HEK293 (cell line): Measurements from ENCODE around the gene MTUS2.

ENCODE experiments used
- GLIS1 ChIP-seq: fragments of 450-650 bp; formaldehyde crosslinking; IDR thresholded peaks from 2 replicates; pipeline ENCODE4 v1.5.1; 2016; ENCODE audit warnings: missing biosample characterization, missing genetic modification characterization
- INSM2 ChIP-seq: fragments of 450-650 bp; formaldehyde crosslinking; IDR thresholded peaks from 2 replicates; pipeline ENCODE4 v1.5.1; 2016; ENCODE audit warnings: missing biosample characterization, missing genetic modification characterization
- MZF1 ChIP-seq: fragments of 450-650 bp; formaldehyde crosslinking; IDR thresholded peaks from 2 replicates; pipeline ENCODE4 v1.5.1; 2017; ENCODE audit warnings: missing biosample characterization, missing genetic modification characterization, borderline replicate concordance
- PRDM6 ChIP-seq: fragments of 450-650 bp; formaldehyde crosslinking; IDR thresholded peaks from 2 replicates; pipeline ENCODE4 v1.5.1; 2017; ENCODE audit warnings: missing biosample characterization, missing genetic modification characterization
- RBAK ChIP-seq: fragments of 450-650 bp; formaldehyde crosslinking; IDR thresholded peaks from 2 replicates; pipeline ENCODE4 v1.5.1; 2016; ENCODE audit warnings: missing biosample characterization, missing genetic modification characterization
- SP7 ChIP-seq: fragments of 450-650 bp; formaldehyde crosslinking; IDR thresholded peaks from 2 replicates; pipeline ENCODE4 v1.5.1; 2016; ENCODE audit warnings: missing biosample characterization, missing genetic modification characterization
- WT1 ChIP-seq: fragments of 450-650 bp; formaldehyde crosslinking; IDR thresholded peaks from 2 replicates; pipeline ENCODE4 v1.5.1; 2016; ENCODE audit warnings: missing biosample characterization, missing genetic modification characterization
- ZBTB44 ChIP-seq: fragments of 450-650 bp; IDR thresholded peaks from 2 replicates; pipeline ENCODE4 v1.5.1; 2018; ENCODE audit warnings: missing biosample characterization, mild to moderate bottlenecking, missing genetic modification characterization
- ZEB2 ChIP-seq: fragments of 450-650 bp; formaldehyde crosslinking; IDR thresholded peaks from 2 replicates; pipeline ENCODE4 v1.5.1; 2016; ENCODE audit warnings: missing biosample characterization, missing genetic modification characterization
- ZFP37 ChIP-seq: fragments of 450-650 bp; formaldehyde crosslinking; IDR thresholded peaks from 2 replicates; pipeline ENCODE4 v1.5.1; 2016; ENCODE audit warnings: missing biosample characterization, missing genetic modification characterization
- ZFP69B ChIP-seq: fragments of 450-650 bp; formaldehyde crosslinking; IDR thresholded peaks from 2 replicates; pipeline ENCODE4 v1.5.1; 2016; ENCODE audit warnings: missing biosample characterization, missing genetic modification characterization
- ZNF174 ChIP-seq: fragments of 450-650 bp; formaldehyde crosslinking; IDR thresholded peaks from 2 replicates; pipeline ENCODE4 v1.5.0; 2017; ENCODE audit warnings: missing biosample characterization, mild to moderate bottlenecking, missing genetic modification characterization
- ZNF184 ChIP-seq: fragments of 450-650 bp; IDR thresholded peaks from 2 replicates; pipeline ENCODE4 v1.5.1; 2018; ENCODE audit warnings: missing biosample characterization, mild to moderate bottlenecking, missing genetic modification characterization
- ZNF211 ChIP-seq: fragments of 450-650 bp; formaldehyde crosslinking; IDR thresholded peaks from 2 replicates; pipeline ENCODE4 v1.5.1; 2016; ENCODE audit warnings: low read depth, missing biosample characterization, missing genetic modification characterization
- ZNF423 ChIP-seq: fragments of 450-650 bp; formaldehyde crosslinking; IDR thresholded peaks from 2 replicates; pipeline ENCODE4 v1.5.1; 2016; ENCODE audit warnings: missing biosample characterization, missing genetic modification characterization
- ZNF433 ChIP-seq: fragments of 450-650 bp; formaldehyde crosslinking; IDR thresholded peaks from 2 replicates; pipeline ENCODE4 v1.5.1; 2016; ENCODE audit warnings: missing biosample characterization, missing genetic modification characterization, low read depth
- ZNF501 ChIP-seq: fragments of 450-650 bp; formaldehyde crosslinking; IDR thresholded peaks from 2 replicates; pipeline ENCODE4 v1.5.1; 2016; ENCODE audit warnings: missing biosample characterization, missing genetic modification characterization
- ZNF600 ChIP-seq: fragments of 450-650 bp; formaldehyde crosslinking; IDR thresholded peaks from 2 replicates; pipeline ENCODE4 v1.5.1; 2016; ENCODE audit warnings: missing biosample characterization, missing genetic modification characterization
- ZNF639 ChIP-seq: fragments of 450-650 bp; formaldehyde crosslinking; IDR thresholded peaks from 2 replicates; pipeline ENCODE4 v1.5.1; 2016; ENCODE audit warnings: missing biosample characterization, missing genetic modification characterization
- ZNF692 ChIP-seq: fragments of 450-650 bp; formaldehyde crosslinking; IDR thresholded peaks from 2 replicates; pipeline ENCODE4 v1.5.1; 2016; ENCODE audit warnings: missing biosample characterization, missing genetic modification characterization
- ZNF704 ChIP-seq: fragments of 450-650 bp; formaldehyde crosslinking; IDR thresholded peaks from 2 replicates; pipeline ENCODE4 v1.5.1; 2016; ENCODE audit warnings: missing biosample characterization, missing genetic modification characterization

MTUS2 gene

GRCh38 chr13:29435125-29435911, 615.2 kb downstream of the MTUS2 start (continued):
- TF ChIP-seq PRDM6 (tag by site-specific recombination) = 0 out of 2 replicates have a peak, but pooled peaks have one; percentile 30
- TF ChIP-seq SP7 (tag by site-specific recombination) = peak; percentile 49; the same call in 1 of the 2 replicates
- TF ChIP-seq ZNF704 (tag by site-specific recombination) = no peak
- 0 out of 2 replicates have a peak, but pooled peaks have one; percentile 17 for TF ChIP-seq ZFP69B (tag by site-specific recombination)
- TF ChIP-seq ZNF501 = 0 out of 2 replicates have a peak, but pooled peaks have one; percentile 40
- peak; percentile 71 for TF ChIP-seq ZNF692 (tag by site-specific recombination)
- peak; percentile 69 for TF ChIP-seq GLIS1 (tag by site-specific recombination)
- TF ChIP-seq ZNF174 (tag by site-specific recombination) = no peak
- TF ChIP-seq MZF1 (tag by site-specific recombination) = peak; percentile 69; the same call in 1 of the 2 replicates
- no peak for TF ChIP-seq ZNF433
- no peak for TF ChIP-seq ZNF211 (tag by site-specific recombination)
- peak; percentile 88 for TF ChIP-seq WT1
- peak; percentile 58; the same call in 1 of the 2 replicates for TF ChIP-seq ZEB2 (tag by site-specific recombination)
- 0 out of 2 replicates have a peak, but pooled peaks have one; percentile 50 for TF ChIP-seq INSM2 (tag by site-specific recombination)
- TF ChIP-seq ZNF600 (tag by site-specific recombination) = 0 out of 2 replicates have a peak, but pooled peaks have one; percentile 11
- 0 out of 2 replicates have a peak, but pooled peaks have one; percentile 41 for TF ChIP-seq ZNF639 (tag by site-specific recombination)
- TF ChIP-seq ZBTB44 = 0 out of 2 replicates have a peak, but pooled peaks have one; percentile 20
- no peak for TF ChIP-seq RBAK (tag by site-specific recombination)
- TF ChIP-seq ZNF423 (tag by site-specific recombination) = no peak
- no peak for TF ChIP-seq ZFP37 (tag by site-specific recombination)
- TF ChIP-seq ZNF184 (tag by site-specific recombination) = 0 out of 2 replicates have a peak, but pooled peaks have one; percentile 40
